HG03095 (cell line): ENCODE measurements around the gene CES4A.
"Not testable (repeated sequence)": the region's sequence is repeated elsewhere in the genome, so short reads cannot be mapped to it uniquely, and the experiment has no call there.

Experiments
- ATAC-seq: cut with Tn5 transposase; IDR thresholded peaks from one replicate; pipeline ENCODE4 v1.9.1; 2021; ENCODE audit warnings: moderate library complexity; ENCODE audit not compliant: unreplicated experiment

CES4A gene

DNA sequence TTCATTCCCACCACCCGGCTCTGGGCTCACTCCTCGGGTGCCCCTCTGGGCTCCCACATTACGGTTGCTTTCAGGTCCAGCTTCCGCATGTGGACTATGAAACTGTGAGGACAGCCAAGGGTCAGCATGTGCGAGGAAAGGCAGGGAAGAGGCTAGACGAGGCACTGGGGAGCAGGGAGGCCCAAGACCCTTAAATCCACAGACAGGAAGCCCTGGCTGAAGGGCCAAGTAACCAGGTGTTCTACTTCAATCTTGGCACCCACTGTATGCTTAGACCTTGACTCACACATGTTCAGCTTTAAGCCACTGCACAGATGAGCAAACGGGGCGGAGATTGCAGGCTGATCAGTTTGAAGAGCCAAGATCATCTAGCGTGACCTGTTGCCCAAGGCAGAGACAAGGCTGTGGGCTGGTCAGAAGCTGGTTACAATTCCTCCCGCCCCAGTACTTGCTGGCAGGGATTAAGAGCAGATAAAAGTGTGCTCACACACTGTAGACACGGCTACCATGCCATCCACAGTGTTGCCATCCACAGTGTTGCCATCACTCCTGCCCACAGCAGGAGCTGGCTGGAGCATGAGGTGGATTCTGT lies at the start of gene CES4A:
TSS of gene CES4A (plus strand) at position 393 of the 592 bp plus-strand sequence. CDS start at position 577, 184 bp downstream.
- ATAC-seq, result no peak

DNA sequence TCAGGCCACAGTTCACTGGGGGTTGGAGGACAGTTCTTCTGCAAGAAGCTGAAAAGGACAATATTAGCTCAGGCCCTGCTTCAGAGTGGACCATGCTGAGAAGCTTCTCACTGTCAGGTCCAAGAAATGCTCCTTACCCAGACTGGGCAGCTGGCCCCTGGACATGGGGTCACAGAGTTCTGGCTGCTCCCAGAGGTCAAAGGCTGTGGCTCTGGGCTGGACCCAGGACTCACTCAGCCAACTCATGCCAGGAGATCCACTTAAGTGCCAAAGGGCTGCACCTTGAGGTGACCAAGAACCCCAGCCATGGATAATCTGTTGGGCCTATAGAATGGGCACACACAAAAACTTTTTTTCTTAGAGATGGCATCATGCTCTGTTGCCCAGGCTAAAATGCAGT lies 49.0 kb upstream of the CES4A start:
- ATAC-seq, result no peak

- ATAC-seq, result no peak
Measured at GRCh38 chr16:66940236-66940635, 48.2 kb upstream of the CES4A start.

DNA sequence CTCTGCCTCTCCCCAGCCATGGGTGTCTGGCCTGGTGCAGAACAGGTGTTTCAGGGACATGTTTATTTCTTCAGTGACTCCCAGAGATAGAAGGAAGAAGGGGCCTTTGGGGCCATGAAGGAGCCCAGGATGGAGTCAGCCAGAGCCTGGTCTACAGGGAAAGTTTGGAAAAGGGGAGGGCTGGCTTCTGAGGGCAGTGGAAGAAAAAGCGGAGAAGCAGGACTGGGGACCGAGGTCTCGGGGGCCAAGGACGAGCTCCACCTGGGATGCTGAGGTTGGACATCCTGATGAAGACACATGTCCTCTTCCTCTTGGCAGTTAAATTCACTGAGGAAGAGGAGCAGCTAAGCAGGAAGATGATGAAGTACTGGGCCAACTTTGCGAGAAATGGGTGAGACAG lies 45.4 kb upstream of the CES4A start:
- no peak for ATAC-seq

- no peak for ATAC-seq
Measured at GRCh38 chr16:66943426-66944053, 44.8 kb upstream of the CES4A start.

DNA sequence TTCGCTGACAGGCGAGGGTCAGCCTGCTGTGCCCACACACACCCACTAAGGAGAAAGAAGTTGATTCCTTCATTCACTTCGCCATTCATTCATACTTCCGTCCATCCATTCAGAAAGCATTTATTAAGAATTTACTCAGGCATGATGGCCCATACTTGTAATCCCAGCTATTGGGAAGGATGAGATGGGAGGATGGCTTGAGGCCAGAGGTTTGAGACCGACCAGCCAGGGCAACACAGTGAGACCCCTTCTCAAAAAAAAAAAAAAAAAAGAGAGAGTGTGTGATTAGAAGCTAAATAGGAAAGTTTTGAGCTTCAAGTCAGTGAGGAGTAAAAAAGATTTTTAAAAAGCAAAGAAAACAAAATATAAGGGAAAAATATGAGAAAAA lies 44.3 kb upstream of the CES4A start:
- ATAC-seq, result no peak

GRCh38 chr16:66944971-66945370 lies 43.4 kb upstream of the CES4A start:
- ATAC-seq, result not testable (repeated sequence)

GRCh38 chr16:66945939-66946338 lies 42.5 kb upstream of the CES4A start:
- no peak for ATAC-seq

GRCh38 chr16:66946541-66946940 lies 41.8 kb upstream of the CES4A start:
- ATAC-seq, result no peak

DNA sequence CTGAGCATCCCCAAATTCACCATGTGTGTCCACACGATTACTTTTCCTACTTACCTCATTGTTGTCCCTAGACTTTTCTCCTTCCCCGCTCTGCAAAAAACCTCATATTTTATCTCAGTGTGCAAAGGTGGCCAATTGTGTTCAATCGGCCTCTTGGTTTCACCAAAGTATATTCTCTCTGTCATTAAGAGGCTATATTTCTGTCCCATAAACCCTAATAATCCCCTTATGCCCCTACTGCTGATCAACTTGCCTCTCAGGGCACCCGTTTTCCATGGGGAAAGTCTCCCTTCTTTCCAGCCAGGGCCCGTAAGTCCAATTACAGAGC lies 41.5 kb upstream of the CES4A start:
- ATAC-seq, result no peak

GRCh38 chr16:66947302-66948065 lies 40.9 kb upstream of the CES4A start:
- peak; percentile 47 for ATAC-seq

DNA sequence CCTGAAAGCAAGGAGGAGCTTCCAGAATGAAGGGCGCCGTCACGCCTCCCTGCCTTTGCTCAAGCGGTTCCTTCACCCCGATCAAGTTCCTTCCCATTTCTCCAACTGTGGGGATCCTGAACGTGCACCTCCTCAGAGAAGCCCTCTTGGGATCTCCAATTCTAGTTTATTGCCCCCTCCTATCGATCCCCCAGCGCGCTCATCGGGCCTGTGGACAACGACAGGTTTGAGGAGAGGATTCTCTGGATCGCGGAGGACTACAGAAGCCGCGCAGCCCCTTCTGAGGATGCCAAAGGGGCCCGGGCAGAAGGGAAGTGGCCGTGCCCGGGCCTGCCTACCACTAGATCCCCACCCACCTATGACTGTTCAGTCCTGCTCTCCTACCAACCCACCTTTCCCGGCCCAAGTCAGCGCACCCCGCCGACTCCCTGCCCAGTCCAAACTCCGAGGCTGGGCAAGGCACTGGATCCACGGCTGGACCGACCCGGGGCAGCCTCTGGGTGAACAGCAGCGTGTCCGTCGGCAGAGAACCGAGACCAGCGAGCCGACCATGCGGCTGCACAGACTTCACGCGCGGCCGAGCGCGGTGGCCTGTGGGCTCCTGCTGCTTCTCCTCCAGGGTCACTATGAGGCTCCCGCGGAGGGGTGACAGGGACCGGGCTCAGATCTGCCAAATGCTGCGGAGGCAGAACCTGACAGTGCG lies 40.1 kb upstream of the CES4A start:
- no peak for ATAC-seq

DNA sequence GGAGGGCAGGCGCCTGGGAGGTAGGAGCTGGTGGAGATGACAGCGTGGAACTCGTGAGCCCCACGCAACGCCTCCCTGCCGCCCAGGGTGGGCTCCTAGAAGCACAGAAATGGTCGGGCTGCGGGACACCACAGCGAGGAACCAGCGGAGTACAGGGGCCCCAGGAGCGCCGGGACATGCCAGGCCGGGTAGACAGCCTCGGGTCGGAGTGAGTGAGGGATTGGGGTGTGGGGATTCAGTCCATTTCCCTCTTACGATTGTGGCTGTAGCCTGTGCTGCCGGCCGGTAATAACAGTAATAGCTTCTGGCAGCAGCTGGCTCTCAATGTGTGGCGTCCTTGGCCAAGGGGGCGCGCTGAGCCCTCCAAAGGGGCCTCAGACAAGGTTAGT lies 39.6 kb upstream of the CES4A start:
- no peak for ATAC-seq

- ATAC-seq, result no peak
Measured at GRCh38 chr16:66949472-66949871, 38.9 kb upstream of the CES4A start.

DNA sequence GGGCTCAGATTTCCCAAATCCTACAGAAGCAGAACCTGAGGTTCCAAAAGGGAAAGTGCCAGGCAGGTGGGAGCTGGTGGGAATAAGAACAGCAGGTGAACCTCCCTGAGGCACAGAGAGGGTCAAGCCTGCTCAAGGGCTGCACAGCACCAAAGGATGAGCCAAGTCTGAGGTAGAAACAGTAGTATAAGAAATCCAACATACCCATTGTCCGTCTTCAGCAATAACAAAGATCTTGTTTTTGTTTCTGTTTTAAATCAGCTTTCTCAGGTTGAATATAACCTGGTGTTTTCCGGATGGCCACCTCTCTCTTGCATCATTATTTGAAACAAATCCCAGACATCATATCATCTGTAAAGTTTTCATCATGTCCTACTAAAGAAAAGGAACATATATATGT lies 38.0 kb upstream of the CES4A start:
- ATAC-seq, result peak; percentile 41

DNA sequence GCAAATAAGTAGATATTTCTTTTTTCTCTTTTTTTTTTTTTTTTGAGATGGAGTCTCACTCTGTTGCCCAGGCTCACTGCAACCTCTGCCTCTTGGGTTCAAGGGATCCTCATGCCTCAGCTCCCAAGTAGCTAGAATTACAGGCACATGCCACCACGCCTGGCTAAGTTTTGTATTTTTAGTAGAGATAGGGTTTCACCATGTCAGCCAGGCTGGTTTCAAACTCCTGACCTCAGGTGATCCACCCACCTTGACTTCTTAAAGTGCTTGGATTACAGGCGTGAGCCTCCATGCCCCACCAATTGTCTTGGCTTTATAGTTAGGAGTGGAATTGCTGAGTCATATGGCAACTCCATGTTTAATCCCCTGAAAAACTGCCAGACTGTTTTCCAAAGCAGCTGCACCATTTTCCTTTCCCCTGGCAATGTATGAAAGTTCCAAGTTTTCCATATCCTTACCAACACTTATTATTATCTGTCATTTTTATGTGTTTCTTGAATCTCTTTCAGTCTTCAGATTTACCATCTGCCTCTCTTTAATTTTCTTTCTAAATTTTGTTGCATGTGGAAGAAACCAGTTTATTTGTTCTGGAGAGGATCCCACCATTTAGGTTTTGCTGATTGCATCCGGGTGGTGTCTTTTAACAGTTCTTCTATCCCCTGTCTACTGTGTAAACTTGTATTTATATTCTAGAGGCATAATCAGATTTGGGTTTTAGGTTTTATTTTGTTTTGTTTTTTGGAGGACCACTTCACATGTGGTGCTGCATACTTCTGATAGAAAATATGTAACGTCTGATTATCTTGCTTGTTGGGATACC lies 37.2 kb upstream of the CES4A start:
- ATAC-seq, result no peak

DNA sequence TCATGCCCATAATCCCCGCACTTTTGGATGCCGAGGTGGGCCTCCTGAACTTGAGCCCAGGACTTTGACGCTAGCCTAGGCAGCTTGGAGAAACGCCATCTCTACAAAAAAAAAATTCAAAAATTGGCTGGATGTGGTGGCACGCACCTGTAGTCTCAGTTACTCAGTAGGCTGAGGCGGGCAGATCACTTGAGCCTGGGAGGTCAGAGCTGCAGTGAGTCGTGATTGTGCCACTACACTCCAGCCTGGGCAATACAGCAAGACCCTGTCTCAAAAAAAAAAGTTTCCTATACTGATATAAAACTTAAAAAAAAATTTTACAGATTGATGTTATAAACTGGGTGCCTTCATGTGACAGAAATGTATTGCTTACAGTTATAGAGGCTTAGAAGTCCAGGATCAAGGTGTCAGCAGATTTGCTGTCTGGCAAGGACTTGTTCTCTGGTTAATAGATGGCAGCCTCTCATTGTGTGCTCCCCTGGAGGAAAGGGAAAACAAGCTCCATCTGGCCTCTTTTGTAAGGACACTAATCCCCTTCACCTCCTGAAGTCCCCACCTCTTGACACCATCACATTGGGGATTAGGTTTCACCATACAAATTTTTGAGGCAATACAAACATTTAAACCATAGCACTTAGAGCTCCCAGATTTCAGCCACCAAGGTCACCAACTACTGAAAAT lies 35.8 kb upstream of the CES4A start:
- ATAC-seq, result no peak

GRCh38 chr16:66953462-66954096 lies 34.8 kb upstream of the CES4A start:
- no peak for ATAC-seq

DNA sequence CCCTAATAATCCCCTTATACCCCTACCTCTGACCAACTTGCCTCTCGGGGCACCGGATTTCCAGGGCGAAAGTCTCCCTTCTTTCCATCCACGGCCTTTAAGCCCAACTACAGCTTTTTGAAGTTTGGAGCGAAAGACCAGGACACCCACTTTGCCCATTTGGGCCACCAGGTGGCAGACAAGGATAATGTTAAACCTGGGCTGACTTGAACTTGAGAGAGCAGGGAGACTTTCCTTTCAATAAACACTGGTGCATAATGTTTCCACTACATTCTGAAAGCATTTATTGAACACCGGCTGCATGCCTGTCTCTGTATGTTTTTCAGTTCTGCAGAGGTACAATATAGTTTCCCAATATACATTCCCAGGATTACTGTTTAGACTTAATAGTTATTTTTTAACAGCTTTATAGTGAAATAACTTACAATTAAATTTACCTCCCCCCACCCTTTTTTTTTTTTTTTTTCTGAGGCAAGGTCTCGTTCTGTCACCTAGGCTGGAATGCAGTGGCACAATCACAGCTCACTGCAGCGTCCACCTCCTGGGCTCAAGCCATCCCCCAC lies 34.2 kb upstream of the CES4A start:
- ATAC-seq, result no peak
